Stomach (tissue), 9 donors: ENCODE measurements around the gene NDUFA3. TPM values are rescaled to one million over a fixed set of nuclear protein-coding genes. Genes with fewer than 3 reads are reported as not detected.

Experiments used
- DNase-seq, 2 donors: peaks; one replicate each; pipeline versions ENCODE4 v3.0.0 to v3.0.0-alpha.2; 2013 to 2019
- H3K27ac ChIP-seq, 5 donors: fragments of 200-600 bp in 4 of 5; sonication (generic) in 4 of 5; one replicate each; pipeline ENCODE4 v1.5.1; 2013 to 2019; ENCODE audit warnings: mild to moderate bottlenecking in 1 of 5, moderate library complexity in 1 of 5
- H3K27me3 ChIP-seq, 3 donors: fragments of 200-600 bp; sonication (generic); one replicate each; pipeline ENCODE4 v1.5.1; 2017 to 2019; ENCODE audit warnings: mixed run types in 1 of 3
- H3K36me3 ChIP-seq, 4 donors: fragments of 200-600 bp; sonication (generic); 1 replicate in 3 of 4; 2 replicates in 1 of 4; pipeline ENCODE4 v1.5.1; 2016 to 2019
- H3K4me1 ChIP-seq, 4 donors: fragments of 200-600 bp; sonication (generic); one replicate each; pipeline ENCODE4 v1.5.1; 2016 to 2019
- H3K4me3 ChIP-seq, 4 donors: fragments of 200-600 bp; sonication (generic) in 3 of 4; one replicate each; pipeline ENCODE4 v1.5.1; 2016 to 2019; ENCODE audit warnings: mild to moderate bottlenecking in 1 of 4
- H3K9me3 ChIP-seq, 4 donors: fragments of 200-600 bp; sonication (generic); one replicate each; pipeline ENCODE4 v1.5.1; 2016 to 2019
- EP300 ChIP-seq: sonication (generic); formaldehyde crosslinking; IDR thresholded peaks from one replicate; pipeline ENCODE4 v1.6.1; 2017; ENCODE audit warnings: antibody characterized with exemption
- POLR2A ChIP-seq, 4 donors: fragments of 450-650 bp; IDR thresholded peaks; one replicate each; pipeline ENCODE4 v1.6.1; 2016; ENCODE audit warnings: antibody characterized with exemption in 4 of 4, control low read depth in 2 of 4, mild to moderate bottlenecking in 1 of 4, moderate library complexity in 1 of 4
- POLR2AphosphoS5 ChIP-seq, 3 donors: sonication (generic); formaldehyde crosslinking; IDR thresholded peaks; one replicate each; pipeline ENCODE4 v1.6.1; 2016; ENCODE audit warnings: antibody characterized with exemption in 3 of 3
- WGBS, 5 donors: extraction: QIAGEN DNeasy Blood & Tissue Kit in 3 of 5; methylation state at CpG; one replicate each; pipeline versions ENCODE4 v1.1.5 to v1.1.7; 2013 to 2018; 5-methylcytosine and 5-hydroxymethylcytosine counted together
- intact Hi-C: fragments of 100-400 bp; cut with DNase I; formaldehyde crosslinking; loops from one replicate; pipeline ENCODE4 v1.15.1; 2023; ENCODE audit warnings: low total_unique reads
- polyA plus RNA-seq, 3 donors: library from polyadenylated mRNA; stranded (reverse); fragments of 200-250 nt; gene quantifications; one replicate each; pipeline ENCODE4 v1.2.3, GENCODE V29; 2013
- total RNA-seq, 5 donors: library from RNA; depleted of rRNA; stranded (reverse); fragments of >200 nt; gene quantifications; one replicate each; pipeline versions ENCODE4 v1.1.0 to v1.2.3, GENCODE V29; 2014 to 2016
- TF ChIP-seq, protein P1 (sequence below), 7 experiments: fragments of 450-650 bp in 4 of 7; fragments of 200-600 bp in 3 of 7; sonication (generic) in 3 of 7; IDR thresholded peaks; one replicate each; pipeline ENCODE4 v1.5.1; 2016 to 2019; ENCODE audit warnings: antibody characterized with exemption in 7 of 7, control low read depth in 2 of 7, mild to moderate bottlenecking in 1 of 7
- donor health status: healthy with polysubstance abuse.
- donor health status: Bipolar disorder and iron deficiency.
- donor health status: healthy.

Gene NDUFA3
- total and polyA plus RNA-seq, 8 donors = 7.0 to 401 (median 253) TPM; not detected in 1

DNA sequence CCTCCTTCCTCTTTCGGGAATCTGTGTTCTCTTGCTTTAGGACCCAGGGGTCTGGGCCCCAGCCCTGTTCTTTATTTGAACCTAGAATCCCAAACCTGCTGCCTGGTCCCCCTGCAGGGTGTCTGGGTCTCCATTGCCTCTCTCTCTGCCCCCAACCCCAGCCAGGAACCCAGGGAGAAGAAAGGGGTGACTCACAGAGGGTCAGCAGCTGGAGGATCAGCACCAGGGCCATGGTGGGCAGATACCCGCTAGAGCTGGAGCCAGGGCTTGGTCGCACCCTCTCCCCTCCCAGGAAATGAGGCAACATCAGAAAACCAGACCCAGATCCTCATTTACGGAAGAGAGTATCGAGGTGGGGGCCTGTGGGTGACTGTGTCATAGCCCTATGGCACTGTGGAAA is 2.1 kb upstream of the NDUFA3 start, which contains the start of gene OSCAR:
Gene OSCAR, minus strand, starts transcription at position 243 of the 400 bp plus-strand sequence. Its CDS starts 11 bp downstream, at position 232.
- intact Hi-C loops = no loop called here
- WGBS, 5 donors = 45 to 56% (median 53%) methylated on average over 4 to 5 of the region's 5 CpGs
- TF ChIP-seq, protein P1, sequence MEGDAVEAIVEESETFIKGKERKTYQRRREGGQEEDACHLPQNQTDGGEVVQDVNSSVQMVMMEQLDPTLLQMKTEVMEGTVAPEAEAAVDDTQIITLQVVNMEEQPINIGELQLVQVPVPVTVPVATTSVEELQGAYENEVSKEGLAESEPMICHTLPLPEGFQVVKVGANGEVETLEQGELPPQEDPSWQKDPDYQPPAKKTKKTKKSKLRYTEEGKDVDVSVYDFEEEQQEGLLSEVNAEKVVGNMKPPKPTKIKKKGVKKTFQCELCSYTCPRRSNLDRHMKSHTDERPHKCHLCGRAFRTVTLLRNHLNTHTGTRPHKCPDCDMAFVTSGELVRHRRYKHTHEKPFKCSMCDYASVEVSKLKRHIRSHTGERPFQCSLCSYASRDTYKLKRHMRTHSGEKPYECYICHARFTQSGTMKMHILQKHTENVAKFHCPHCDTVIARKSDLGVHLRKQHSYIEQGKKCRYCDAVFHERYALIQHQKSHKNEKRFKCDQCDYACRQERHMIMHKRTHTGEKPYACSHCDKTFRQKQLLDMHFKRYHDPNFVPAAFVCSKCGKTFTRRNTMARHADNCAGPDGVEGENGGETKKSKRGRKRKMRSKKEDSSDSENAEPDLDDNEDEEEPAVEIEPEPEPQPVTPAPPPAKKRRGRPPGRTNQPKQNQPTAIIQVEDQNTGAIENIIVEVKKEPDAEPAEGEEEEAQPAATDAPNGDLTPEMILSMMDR (IDR thresholded peaks at IDR 0.05) = no peak
- TF ChIP-seq POLR2AphosphoS5 (IDR thresholded peaks at IDR 0.05) = no peak
- TF ChIP-seq EP300 = no peak
- TF ChIP-seq POLR2A (IDR thresholded peaks at IDR 0.05) = no peak

DNA sequence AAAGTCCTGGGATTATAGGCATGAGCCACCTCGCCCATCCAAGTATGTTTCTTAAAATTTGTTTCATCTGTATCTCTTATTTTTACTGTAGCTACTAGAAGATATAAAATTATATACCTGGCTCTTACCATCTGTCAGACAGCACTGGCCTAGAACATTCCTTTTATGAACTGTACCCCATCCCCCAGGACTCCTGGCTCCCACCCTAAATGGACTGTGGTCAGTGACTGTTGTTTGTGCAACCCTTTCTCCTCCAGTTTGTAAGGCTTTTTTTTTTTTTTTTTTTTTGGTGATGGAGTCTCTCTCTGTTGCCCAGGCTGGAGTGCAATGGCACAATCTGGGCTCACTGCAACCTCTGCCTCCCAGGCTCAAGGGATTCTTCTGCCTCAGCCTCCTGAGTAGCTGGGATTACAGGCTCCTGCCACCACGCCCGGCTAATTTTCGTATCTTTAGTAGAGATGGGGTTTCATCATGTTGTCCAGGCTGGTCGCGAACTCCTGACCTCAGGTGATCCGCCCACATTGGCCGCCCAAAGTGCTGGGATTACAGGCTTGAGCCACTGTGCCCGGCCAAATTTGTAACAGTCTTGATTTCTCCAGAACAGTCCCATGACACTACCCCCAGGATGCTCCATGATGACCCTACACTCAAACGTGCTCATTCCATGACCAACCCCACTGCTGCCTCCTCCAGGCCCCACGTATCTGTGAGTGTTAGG is 2.5 kb downstream of the NDUFA3 start:
- no peak for TF ChIP-seq POLR2A (IDR thresholded peaks at IDR 0.05)
- no peak for TF ChIP-seq EP300
- TF ChIP-seq, protein P1 (IDR thresholded peaks at IDR 0.05) = no peak
- no peak for TF ChIP-seq POLR2AphosphoS5 (IDR thresholded peaks at IDR 0.05)
- WGBS, 5 donors = 85 to 91% (median 85%) methylated on average over 8 to 11 of the region's 11 CpGs
- H3K4me3 ChIP-seq = no peak overlapping the region
- H3K36me3 ChIP-seq = peaks cover 44 to 56% (median 53%) of the 10 kb centered on the region in 4 donors
- peaks cover 15 to 30% (median 22%) of the 10 kb centered on the region in 4 donors for H3K4me1 ChIP-seq
- no peaks in the 10 kb centered on the region for H3K9me3 ChIP-seq
- H3K27ac ChIP-seq = no peak overlapping the region
- DNase-seq = no peak
- intact Hi-C loops = no loop called here
- no peaks in the 10 kb centered on the region for H3K27me3 ChIP-seq

More for the DNA sequence above, 2.1 kb upstream of the NDUFA3 start, which contains the start of gene OSCAR:
- peak in 1 of 2 donors; percentile 36 for DNase-seq
- peaks cover 0 to 14% (median 12%) of the 10 kb centered on the region in 3 donors for H3K27me3 ChIP-seq
- H3K36me3 ChIP-seq = peaks cover 1 to 10% (median 7%) of the 10 kb centered on the region in 4 donors
- peak within 1 kb of the TSS in 2 of 5 donors; percentile 55 to 69 for H3K27ac ChIP-seq
- H3K4me1 ChIP-seq = peaks cover 15 to 45% (median 30%) of the 10 kb centered on the region in 4 donors
- peak within 1 kb of the TSS in 1 of 4 donors; percentile 20 for H3K4me3 ChIP-seq
- no peaks in the 10 kb centered on the region for H3K9me3 ChIP-seq

DNA sequence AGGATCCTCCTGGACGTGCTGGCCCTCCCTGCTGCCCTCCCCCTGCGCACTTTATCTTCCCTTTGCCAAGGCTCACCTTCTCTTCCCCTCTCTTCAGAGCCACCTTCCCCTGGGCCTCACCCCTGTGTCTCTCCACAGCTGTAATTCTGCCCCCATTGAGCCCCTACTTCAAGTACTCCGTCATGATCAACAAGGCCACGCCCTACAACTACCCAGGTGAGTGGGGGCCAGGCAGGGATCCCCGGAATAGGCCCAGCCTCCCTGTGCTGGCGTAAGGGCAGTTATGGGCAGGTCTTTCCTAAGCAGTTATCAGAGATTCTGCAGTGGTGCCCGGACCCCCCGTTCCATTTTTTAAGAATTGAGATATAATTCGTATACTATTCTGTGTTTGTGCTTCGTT is 3.1 kb downstream of the NDUFA3 start:
- H3K36me3 ChIP-seq = peaks cover 50 to 63% (median 59%) of the 10 kb centered on the region in 4 donors
- intact Hi-C loops = no loop called here
- H3K9me3 ChIP-seq = no peaks in the 10 kb centered on the region

DNA sequence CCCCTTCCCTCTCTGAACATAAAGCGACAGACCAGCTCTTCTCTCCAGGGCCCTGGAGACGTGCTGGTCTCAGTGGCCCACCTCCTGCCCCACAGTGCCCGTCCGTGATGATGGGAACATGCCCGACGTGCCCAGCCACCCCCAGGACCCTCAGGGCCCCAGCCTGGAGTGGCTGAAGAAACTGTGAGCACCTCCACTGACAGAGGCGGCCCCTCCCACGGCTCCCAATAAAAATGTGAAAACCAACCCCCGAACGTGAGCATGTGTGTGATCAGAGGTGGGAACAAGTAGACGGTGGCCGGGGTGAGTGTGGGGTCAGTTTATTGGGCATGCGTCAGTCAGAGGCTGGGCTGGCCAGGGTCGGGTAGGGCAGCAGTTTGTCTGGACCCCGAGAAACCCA is 4.1 kb downstream of the NDUFA3 start:
- Histone ChIP-seq H3K4me1 (peaks cover 15 to 29% (median 22%) of the 10 kb centered on the region in 4 donors), H3K36me3 (peaks cover 52 to 72% (median 68%) of the 10 kb centered on the region in 4 donors), H3K27me3 (no peaks in the 10 kb centered on the region), H3K9me3 (no peaks in the 10 kb centered on the region), H3K4me3 (no peak overlapping the region), H3K27ac (no peak overlapping the region)
- intact Hi-C loops = no loop called here
- TF ChIP-seq, protein P1 (IDR thresholded peaks at IDR 0.05) = no peak
- TF ChIP-seq EP300 = no peak
- TF ChIP-seq POLR2AphosphoS5 (IDR thresholded peaks at IDR 0.05) = no peak
- TF ChIP-seq POLR2A (IDR thresholded peaks at IDR 0.05) = no peak
- DNase-seq = no peak
- WGBS, 5 donors = 81 to 85% (median 83%) methylated on average over 15 of the region's 15 CpGs

More for the DNA sequence above, 3.1 kb downstream of the NDUFA3 start:
- TF ChIP-seq EP300 (no peak), POLR2A (IDR thresholded peaks at IDR 0.05) (no peak), POLR2AphosphoS5 (IDR thresholded peaks at IDR 0.05) (no peak)
- TF ChIP-seq, protein P1 (IDR thresholded peaks at IDR 0.05) = no peak
- no peak overlapping the region for H3K27ac ChIP-seq
- H3K4me1 ChIP-seq = peaks cover 15 to 30% (median 22%) of the 10 kb centered on the region in 4 donors
- no peaks in the 10 kb centered on the region for H3K27me3 ChIP-seq
- no peak for DNase-seq
- 86 to 92% (median 91%) methylated on average over 10 of the region's 10 CpGs for WGBS, 5 donors
- H3K4me3 ChIP-seq = no peak overlapping the region
